Measurements from ENCODE around the gene PROB1. TPM values are rescaled to one million over a fixed set of nuclear protein-coding genes. Genes with fewer than 3 reads are reported as not detected.
A peak's percentile ranks its signal among the peaks of the same experiment; 100 is the strongest.

PROB1 gene
- total RNA-seq, 1 donor from 2014 or later = 3.6 TPM

GRCh38 chr5:139343476-139343875, 51.4 kb downstream of the PROB1 start:
- POLR2A ChIA-PET = no interaction called here
- DNase-seq = no peak
- Mint-ChIP-seq H3K4me1 (peaks cover 65% of the 10 kb centered on the region), H3K9me3 (no peaks in the 10 kb centered on the region), H3K4me3 (peak overlapping the region; percentile 96), H3K27ac (no peak overlapping the region), H3K36me3 (ENCODE audit: low read depth) (peaks cover 35% of the 10 kb centered on the region), H3K27me3 (no peaks in the 10 kb centered on the region)
- TF ChIP-seq, protein P1, sequence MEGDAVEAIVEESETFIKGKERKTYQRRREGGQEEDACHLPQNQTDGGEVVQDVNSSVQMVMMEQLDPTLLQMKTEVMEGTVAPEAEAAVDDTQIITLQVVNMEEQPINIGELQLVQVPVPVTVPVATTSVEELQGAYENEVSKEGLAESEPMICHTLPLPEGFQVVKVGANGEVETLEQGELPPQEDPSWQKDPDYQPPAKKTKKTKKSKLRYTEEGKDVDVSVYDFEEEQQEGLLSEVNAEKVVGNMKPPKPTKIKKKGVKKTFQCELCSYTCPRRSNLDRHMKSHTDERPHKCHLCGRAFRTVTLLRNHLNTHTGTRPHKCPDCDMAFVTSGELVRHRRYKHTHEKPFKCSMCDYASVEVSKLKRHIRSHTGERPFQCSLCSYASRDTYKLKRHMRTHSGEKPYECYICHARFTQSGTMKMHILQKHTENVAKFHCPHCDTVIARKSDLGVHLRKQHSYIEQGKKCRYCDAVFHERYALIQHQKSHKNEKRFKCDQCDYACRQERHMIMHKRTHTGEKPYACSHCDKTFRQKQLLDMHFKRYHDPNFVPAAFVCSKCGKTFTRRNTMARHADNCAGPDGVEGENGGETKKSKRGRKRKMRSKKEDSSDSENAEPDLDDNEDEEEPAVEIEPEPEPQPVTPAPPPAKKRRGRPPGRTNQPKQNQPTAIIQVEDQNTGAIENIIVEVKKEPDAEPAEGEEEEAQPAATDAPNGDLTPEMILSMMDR (IDR thresholded peaks at IDR 0.05) = no peak
- ATAC-seq (ENCODE audit: low read depth) = no peak
- CTCF ChIA-PET = interaction anchor here (0.9 to 1.3 kb wide), 2 partner anchors 14 to 48 kb away, joined by 3 read pairs; no protein-coding TSS in a partner anchor
- intact Hi-C loops (cut with micrococcal nuclease) = no loop called here

DNA sequence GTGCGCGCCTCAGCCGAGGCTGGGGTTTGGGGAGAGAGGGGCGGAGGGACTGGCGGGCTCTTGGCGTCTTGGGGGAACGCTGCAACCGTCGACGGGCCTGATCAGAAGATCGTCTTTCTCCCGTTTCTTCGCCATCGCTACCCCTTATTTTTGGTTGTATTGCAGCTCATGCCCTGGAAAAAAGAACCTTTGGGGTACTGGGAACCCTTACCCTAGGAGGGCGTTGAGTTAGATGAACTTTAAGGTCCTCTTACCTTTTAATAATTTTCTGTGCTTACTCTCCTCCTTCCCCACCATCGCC, 52.5 kb downstream of the PROB1 start:
- H3K4me1 Mint-ChIP-seq = peaks cover 57% of the 10 kb centered on the region
- no peaks in the 10 kb centered on the region for H3K9me3 Mint-ChIP-seq
- TF ChIP-seq, protein P1 (IDR thresholded peaks at IDR 0.05) = no peak
- intact Hi-C loops (cut with micrococcal nuclease) = no loop called here
- peaks cover 34% of the 10 kb centered on the region for H3K36me3 Mint-ChIP-seq (ENCODE audit: low read depth)
- POLR2A ChIA-PET = interaction anchor here (0.6 to 3.8 kb wide), 32 partner anchors 8 to 1114 kb away, joined by 3 to 112 read pairs (median 4); partner anchors contain the start of genes ETF1, HSPA9, MATR3 and MZB1
- no peak for DNase-seq
- CTCF ChIA-PET = interaction anchor here (0.9 to 1.8 kb wide), 7 partner anchors 9 to 97 kb away, joined by 3 to 17 read pairs (median 4); partner anchors contain the start of gene DNAJC18
- H3K4me3 Mint-ChIP-seq = peak overlapping the region; percentile 96
- ATAC-seq (ENCODE audit: low read depth) = no peak
- peak overlapping the region; percentile 95 for H3K27ac Mint-ChIP-seq
- H3K27me3 Mint-ChIP-seq = no peaks in the 10 kb centered on the region

GRCh38 chr5:139341689-139342422, 53.0 kb downstream of the PROB1 start, which contains the start of gene PAIP2:
Gene PAIP2, plus strand, starts transcription at chr5:139341854. Its CDS starts 21,931 bp downstream, at chr5:139363785.
- TF ChIP-seq, protein P1 (IDR thresholded peaks at IDR 0.05) = no peak
- DNase-seq (peak; percentile 95), ATAC-seq (ENCODE audit: low read depth) (peak; percentile 87)
- Mint-ChIP-seq H3K27me3 (no peaks in the 10 kb centered on the region), H3K36me3 (ENCODE audit: low read depth) (peaks cover 31% of the 10 kb centered on the region), H3K4me1 (peaks cover 53% of the 10 kb centered on the region), H3K27ac (peak within 1 kb of the TSS; percentile 95), H3K9me3 (no peaks in the 10 kb centered on the region), H3K4me3 (peak within 1 kb of the TSS; percentile 96)
- intact Hi-C loops (cut with micrococcal nuclease) = loop anchor here (1.0 to 2.0 kb wide), 8 partner anchors 49 to 767 kb away; partner anchors contain the start of genes HSPA9, MATR3, SIL1 and SPATA24
- POLR2A ChIA-PET = interaction anchor here (0.5 to 3.8 kb wide), 43 partner anchors 9 to 1113 kb away, joined by 3 to 112 read pairs (median 4); partner anchors contain the start of genes ETF1, HSPA9, MATR3 and MZB1
- CTCF ChIA-PET = interaction anchor here (0.8 to 1.8 kb wide), 11 partner anchors 10 to 97 kb away, joined by 3 to 17 read pairs (median 3); partner anchors contain the start of gene DNAJC18

- CTCF ChIA-PET = interaction anchor here (0.8 to 1.8 kb wide), 8 partner anchors 10 to 90 kb away, joined by 3 to 17 read pairs (median 4); no protein-coding TSS in a partner anchor
- peaks cover 51% of the 10 kb centered on the region for H3K4me1 Mint-ChIP-seq
- no peak for ATAC-seq (ENCODE audit: low read depth)
- TF ChIP-seq, protein P1 (IDR thresholded peaks at IDR 0.05) = no peak
- H3K27me3 Mint-ChIP-seq = no peaks in the 10 kb centered on the region
- peak overlapping the region; percentile 96 for H3K4me3 Mint-ChIP-seq
- no peaks in the 10 kb centered on the region for H3K9me3 Mint-ChIP-seq
- intact Hi-C loops (cut with micrococcal nuclease) = loop anchor here (1.0 to 2.0 kb wide), 8 partner anchors 48 to 766 kb away; partner anchors contain the start of genes HSPA9, MATR3, SIL1 and SPATA24
- peak overlapping the region; percentile 95 for H3K27ac Mint-ChIP-seq
- POLR2A ChIA-PET = interaction anchor here (0.6 to 3.8 kb wide), 24 partner anchors 9 to 798 kb away, joined by 3 to 112 read pairs (median 4); partner anchors contain the start of genes ETF1, HSPA9, MATR3 and MZB1
- DNase-seq = no peak
- peaks cover 27% of the 10 kb centered on the region for H3K36me3 Mint-ChIP-seq (ENCODE audit: low read depth)
Observed at GRCh38 chr5:139341187-139341688, 53.7 kb downstream of the PROB1 start.

Other genes with a start within 250 kb of the PROB1 start
- 16.1 and 22.0 TPM in 2 replicates for gene SIL1, start 196.7 kb downstream of the PROB1 start, total RNA-seq
- 242 and 294 TPM in 2 replicates for gene MATR3, start 101.4 kb downstream of the PROB1 start, total RNA-seq
- gene PAIP2, start 53.2 kb downstream of the PROB1 start, total RNA-seq = 79.7 and 80.8 TPM in 2 replicates
- gene SLC23A1, start 11.8 kb downstream of the PROB1 start, total RNA-seq = 1.4 and 1.8 TPM in 2 replicates
- 47.1 and 50.5 TPM in 2 replicates for gene MZB1, start 5.2 kb downstream of the PROB1 start, total RNA-seq
- 6.4 and 9.3 TPM in 2 replicates for gene SPATA24, start 9.0 kb upstream of the PROB1 start, total RNA-seq
- gene DNAJC18, start 44.4 kb upstream of the PROB1 start, total RNA-seq = 9.1 and 9.6 TPM in 2 replicates
- gene ECSCR, start 67.6 kb upstream of the PROB1 start, total RNA-seq = not detected in 2 replicates
- not detected in 2 replicates for gene SMIM33, start 75.9 kb upstream of the PROB1 start, total RNA-seq
- gene STING1, start 87.7 kb upstream of the PROB1 start, total RNA-seq = 0.91 and 1.1 TPM in 2 replicates
- 152 and 172 TPM in 2 replicates for gene UBE2D2, start 166.2 kb upstream of the PROB1 start, total RNA-seq

Data from activated B cell treated with CpG ODN at 0.5 μM for 24 hours (primary cell).